HL-60 (cell line): ENCODE data around the gene DAAM2.

Experiments
- DNase-seq, 2 experiments: peaks; one replicate each; pipeline ENCODE4 v3.0.0-alpha.2; 2010 to 2020; ENCODE audit warnings: low read depth in 1 of 2, low spot score in 1 of 2
- H3K27ac ChIP-seq: fragments of 250-450 bp; sonication (Bioruptor Pico); replicated peaks from 2 replicates; pipeline ENCODE4 v1.5.1; 2020; ENCODE audit warnings: mild to moderate bottlenecking, moderate library complexity
- H3K27me3 ChIP-seq: fragments of 250-450 bp; sonication (Bioruptor Pico); 2 replicates; pipeline ENCODE4 v1.5.1; 2021; ENCODE audit warnings: mild to moderate bottlenecking, moderate library complexity; ENCODE audit not compliant: insufficient read depth, poor library complexity, severe bottlenecking
- H3K4me3 ChIP-seq: replicated peaks from 2 replicates; pipeline ENCODE4 v1.5.1; 2011; ENCODE audit warnings: mild to moderate bottlenecking, control low read depth, low read length; ENCODE audit not compliant: insufficient read depth
- GABPA ChIP-seq: IDR thresholded peaks from 2 replicates; pipeline ENCODE4 v1.6.1; 2012; ENCODE audit warnings: low read depth
- POLR2AphosphoS5 ChIP-seq: IDR thresholded peaks from 2 replicates; pipeline ENCODE4 v1.6.1; 2012; ENCODE audit warnings: low read depth
- REST ChIP-seq: IDR thresholded peaks from 2 replicates; pipeline ENCODE4 v1.6.1; 2012; ENCODE audit warnings: low read depth; ENCODE audit not compliant: insufficient replicate concordance
- SPI1 ChIP-seq: IDR thresholded peaks from 2 replicates; pipeline ENCODE4 v1.6.1; 2012; ENCODE audit warnings: low read depth, mild to moderate bottlenecking, borderline replicate concordance
- TF ChIP-seq, protein P1 (sequence below): IDR thresholded peaks from one replicate; pipeline ENCODE4 v1.5.1; 2011; ENCODE audit warnings: low read length, control low read depth, inconsistent platforms; ENCODE audit not compliant: insufficient read depth

Gene DAAM2

DNA sequence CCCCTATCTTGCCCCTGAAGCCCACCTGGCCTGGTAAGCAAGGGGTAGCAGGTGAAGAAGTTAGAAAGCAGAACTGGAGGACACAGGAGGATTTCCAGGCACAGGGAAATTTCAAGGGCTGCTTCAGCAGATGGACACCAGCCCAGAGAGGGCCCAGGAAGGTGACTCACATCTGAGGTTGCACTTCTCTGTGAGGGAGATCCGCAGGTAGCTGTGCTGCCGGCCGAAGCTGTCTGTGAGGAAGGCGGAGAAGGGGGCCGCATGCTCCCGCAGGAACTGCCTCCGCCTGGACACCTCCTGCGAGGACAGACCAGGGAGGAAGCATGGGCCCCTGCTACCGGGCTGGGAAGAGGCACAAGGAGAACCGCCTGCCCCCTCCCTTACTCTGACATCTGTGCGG is 135.0 kb downstream of the DAAM2 start:
- H3K27ac ChIP-seq, result no peak overlapping the region
- no peak overlapping the region for H3K4me3 ChIP-seq
- TF ChIP-seq REST (no peak), SPI1 (no peak), GABPA (no peak), POLR2AphosphoS5 (no peak)
- TF ChIP-seq, protein P1, sequence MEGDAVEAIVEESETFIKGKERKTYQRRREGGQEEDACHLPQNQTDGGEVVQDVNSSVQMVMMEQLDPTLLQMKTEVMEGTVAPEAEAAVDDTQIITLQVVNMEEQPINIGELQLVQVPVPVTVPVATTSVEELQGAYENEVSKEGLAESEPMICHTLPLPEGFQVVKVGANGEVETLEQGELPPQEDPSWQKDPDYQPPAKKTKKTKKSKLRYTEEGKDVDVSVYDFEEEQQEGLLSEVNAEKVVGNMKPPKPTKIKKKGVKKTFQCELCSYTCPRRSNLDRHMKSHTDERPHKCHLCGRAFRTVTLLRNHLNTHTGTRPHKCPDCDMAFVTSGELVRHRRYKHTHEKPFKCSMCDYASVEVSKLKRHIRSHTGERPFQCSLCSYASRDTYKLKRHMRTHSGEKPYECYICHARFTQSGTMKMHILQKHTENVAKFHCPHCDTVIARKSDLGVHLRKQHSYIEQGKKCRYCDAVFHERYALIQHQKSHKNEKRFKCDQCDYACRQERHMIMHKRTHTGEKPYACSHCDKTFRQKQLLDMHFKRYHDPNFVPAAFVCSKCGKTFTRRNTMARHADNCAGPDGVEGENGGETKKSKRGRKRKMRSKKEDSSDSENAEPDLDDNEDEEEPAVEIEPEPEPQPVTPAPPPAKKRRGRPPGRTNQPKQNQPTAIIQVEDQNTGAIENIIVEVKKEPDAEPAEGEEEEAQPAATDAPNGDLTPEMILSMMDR, result no peak
- no peak for DNase-seq
- no peaks in the 10 kb centered on the region for H3K27me3 ChIP-seq

GRCh38 chr6:39929039-39929732 is 137.0 kb downstream of the DAAM2 start:
- H3K27ac ChIP-seq, result no peak overlapping the region
- peaks cover 5% of the 10 kb centered on the region for H3K27me3 ChIP-seq
- TF ChIP-seq POLR2AphosphoS5 (no peak), REST (no peak), GABPA (no peak), SPI1 (no peak)
- TF ChIP-seq, protein P1, result no peak

GRCh38 chr6:39929733-39930461 is 137.7 kb downstream of the DAAM2 start:
- no peak for DNase-seq
- TF ChIP-seq REST (no peak), SPI1 (no peak), POLR2AphosphoS5 (no peak), GABPA (no peak)
- TF ChIP-seq, protein P1, result no peak
- no peak overlapping the region for H3K4me3 ChIP-seq
- peaks cover 5% of the 10 kb centered on the region for H3K27me3 ChIP-seq
- no peak overlapping the region for H3K27ac ChIP-seq

More at GRCh38 chr6:39929039-39929732, 137.0 kb downstream of the DAAM2 start:
- H3K4me3 ChIP-seq, result no peak overlapping the region
- no peak for DNase-seq
